Liver (tissue), 9 donors: ENCODE results near the gene TENT4A. TPM values are rescaled to one million over a fixed set of nuclear protein-coding genes. Genes with fewer than 3 reads are reported as not detected.

Experiments
- DNase-seq: peaks from one replicate; pipeline ENCODE4 v3.0.0-alpha.2; 2017; ENCODE audit warnings: low spot score
- H3K27ac ChIP-seq, 2 donors: one replicate each; pipeline ENCODE4 v1.7.0; 2013; ENCODE audit warnings: inconsistent platforms in 2 of 2, low read length in 2 of 2, control low read depth in 1 of 2, low read depth in 1 of 2, mild to moderate bottlenecking in 1 of 2
- H3K27me3 ChIP-seq, 4 donors: one replicate each; pipeline versions ENCODE4 v1.6.1 to v1.7.0; 2013; ENCODE audit warnings: low read length in 3 of 4, inconsistent platforms in 1 of 4, mild to moderate bottlenecking in 1 of 4, moderate library complexity in 1 of 4; ENCODE audit not compliant: control insufficient read depth in 4 of 4, insufficient read depth in 4 of 4
- H3K36me3 ChIP-seq, 4 donors: one replicate each; pipeline versions ENCODE4 v1.6.1 to v1.7.0; 2013; ENCODE audit warnings: low read length in 3 of 4, mild to moderate bottlenecking in 3 of 4, low read depth in 1 of 4, moderate library complexity in 1 of 4; ENCODE audit not compliant: control insufficient read depth in 4 of 4, insufficient read depth in 3 of 4
- H3K4me1 ChIP-seq, 4 donors: one replicate each; pipeline versions ENCODE4 v1.6.1 to v1.7.0; 2013; ENCODE audit warnings: low read length in 3 of 4, mild to moderate bottlenecking in 3 of 4, moderate library complexity in 1 of 4; ENCODE audit not compliant: control insufficient read depth in 4 of 4, insufficient read depth in 4 of 4
- H3K4me3 ChIP-seq, 3 donors: one replicate each; pipeline versions ENCODE4 v1.6.1 to v1.7.0; 2013; ENCODE audit warnings: low read length in 3 of 3, control low read depth in 1 of 3, low read depth in 1 of 3, mild to moderate bottlenecking in 1 of 3
- H3K9ac ChIP-seq, 2 donors: one replicate each; pipeline ENCODE4 v1.7.0; 2013; ENCODE audit warnings: low read length in 2 of 2, mild to moderate bottlenecking in 2 of 2, moderate library complexity in 2 of 2, control low read depth in 1 of 2, low read depth in 1 of 2
- H3K9me3 ChIP-seq, 4 donors: one replicate each; pipeline versions ENCODE4 v1.6.1 to v1.7.0; 2013; ENCODE audit warnings: low read length in 3 of 4; ENCODE audit not compliant: control insufficient read depth in 4 of 4
- ATF3 ChIP-seq: IDR thresholded peaks from 2 replicates; pipeline ENCODE4 v1.6.1; 2016; ENCODE audit warnings: antibody characterized with exemption
- CTCF ChIP-seq: fragments of 150-350 bp; IDR thresholded peaks from 2 replicates; pipeline ENCODE4 v1.5.1; 2017; ENCODE audit warnings: improper control_type of control experiment, low read depth, low read length; ENCODE audit not compliant: missing input control
- EGR1 ChIP-seq, 2 donors: IDR thresholded peaks; 2 replicates each; pipeline ENCODE4 v1.6.1; 2016 to 2018; ENCODE audit warnings: antibody characterized with exemption in 2 of 2, low read depth in 2 of 2
- FOXA1 ChIP-seq: IDR thresholded peaks from 2 replicates; pipeline ENCODE4 v1.6.1; 2016; ENCODE audit warnings: antibody characterized with exemption
- FOXA2 ChIP-seq: IDR thresholded peaks from 2 replicates; pipeline ENCODE4 v1.6.1; 2016; ENCODE audit warnings: antibody characterized with exemption
- HNF4A ChIP-seq, 2 donors: conservative IDR thresholded peaks; 2 replicates each; pipeline ENCODE4 v1.6.1; 2016; ENCODE audit warnings: antibody characterized with exemption in 2 of 2, mild to moderate bottlenecking in 2 of 2
- HNF4G ChIP-seq: IDR thresholded peaks from 2 replicates; pipeline ENCODE4 v1.6.1; 2016; ENCODE audit warnings: antibody characterized with exemption
- JUND ChIP-seq, 2 donors: IDR thresholded peaks; 2 replicates each; pipeline ENCODE4 v1.6.1; 2016; ENCODE audit warnings: antibody characterized with exemption in 2 of 2
- MAX ChIP-seq: IDR thresholded peaks from 2 replicates; pipeline ENCODE4 v1.6.1; 2016; ENCODE audit warnings: antibody characterized with exemption
- NR2F2 ChIP-seq: IDR thresholded peaks from 2 replicates; pipeline ENCODE4 v1.6.1; 2016; ENCODE audit warnings: antibody characterized with exemption
- RAD21 ChIP-seq, 2 donors: IDR thresholded peaks; 2 replicates each; pipeline ENCODE4 v1.6.1; 2016; ENCODE audit warnings: antibody characterized with exemption in 2 of 2, mild to moderate bottlenecking in 2 of 2
- REST ChIP-seq: IDR thresholded peaks from 2 replicates; pipeline ENCODE4 v1.6.1; 2016; ENCODE audit warnings: antibody characterized with exemption, mild to moderate bottlenecking
- RXRA ChIP-seq, 2 donors: IDR thresholded peaks; 2 replicates each; pipeline ENCODE4 v1.6.1; 2017 to 2018; ENCODE audit warnings: antibody characterized with exemption in 2 of 2, mild to moderate bottlenecking in 1 of 2
- SP1 ChIP-seq: IDR thresholded peaks from 2 replicates; pipeline ENCODE4 v1.6.1; 2018; ENCODE audit warnings: antibody characterized with exemption, mild to moderate bottlenecking
- TAF1 ChIP-seq: conservative IDR thresholded peaks from 2 replicates; pipeline ENCODE4 v1.6.1; 2016; ENCODE audit warnings: antibody characterized with exemption, mild to moderate bottlenecking
- YY1 ChIP-seq: IDR thresholded peaks from 2 replicates; pipeline ENCODE4 v1.6.1; 2016; ENCODE audit warnings: antibody characterized with exemption, mild to moderate bottlenecking
- ZBTB33 ChIP-seq: IDR thresholded peaks from 2 replicates; pipeline ENCODE4 v1.6.1; 2016; ENCODE audit warnings: antibody characterized with exemption
- WGBS: extraction: QIAGEN DNeasy Blood & Tissue Kit; methylation state at CpG from one replicate; pipeline ENCODE4 v1.1.7; 2013; 5-methylcytosine and 5-hydroxymethylcytosine counted together
- polyA plus RNA-seq, 2 donors: library from polyadenylated mRNA; stranded (reverse) in 1 of 2; unstranded in 1 of 2; fragments of 200-250 nt in 1 of 2; fragments of >200 nt in 1 of 2; fragmentation: Nextera tagmentation in 1 of 2; extraction: Ambion mirVana in 1 of 2; gene quantifications; one replicate each; pipeline versions ENCODE4 v1.2.1 to v1.2.3, GENCODE V29; 2013 to 2015
- total RNA-seq, 2 donors: library from RNA; depleted of rRNA; stranded (reverse); fragments of >200 nt; gene quantifications; one replicate each; pipeline ENCODE4 v1.2.3, GENCODE V29; 2014
- donor health status: healthy.
- donor health status: healthy.
- donor health status: healthy.
- donor health status: healthy.
- donor health status: healthy.

The TENT4A gene
- total and polyA plus RNA-seq, 4 donors = 3.9 to 15.1 (median 8.1) TPM

- Histone ChIP-seq H3K4me3 (no peak overlapping the region), H3K27ac (no peak overlapping the region), H3K27me3 (no peaks in the 10 kb centered on the region), H3K9me3 (no peaks in the 10 kb centered on the region), H3K9ac (no peak overlapping the region), H3K4me1 (peaks cover 1 to 12% (median 9%) of the 10 kb centered on the region in 4 donors), H3K36me3 (peaks cover 12 to 62% (median 58%) of the 10 kb centered on the region in 4 donors)
- 96% methylated on average over 18 of the region's 18 CpGs for WGBS
- DNase-seq = no peak
- TF ChIP-seq SP1 (no peak), RXRA (IDR thresholded peaks at IDR 0.05) (no peak), JUND (IDR thresholded peaks at IDR 0.05) (no peak), FOXA1 (no peak), HNF4G (no peak), FOXA2 (no peak), YY1 (no peak), HNF4A (conservative IDR thresholded peaks at IDR 0.05) (no peak), CTCF (no peak), REST (no peak), TAF1 (no peak), ATF3 (no peak), RAD21 (IDR thresholded peaks at IDR 0.05) (no peak), ZBTB33 (no peak), EGR1 (IDR thresholded peaks at IDR 0.05; ENCODE audit: low read depth in 2 of 2) (no peak), MAX (no peak), NR2F2 (no peak)
Measured at GRCh38 chr5:6750951-6751685, 37.9 kb downstream of the TENT4A start.
